Measurements from ENCODE around the gene HOXA9. TPM values are rescaled to one million over a fixed set of nuclear protein-coding genes. Genes with fewer than 3 reads are reported as not detected.

The HOXA9 gene
- 1.6 TPM for total RNA-seq (2013)
- 1 to 10 TPM in 2 of 3 donors, under 1 TPM in 1; 0.55 to 1.9 (median 1.2) TPM for polyA plus RNA-seq
- 1.5 and 1.7 TPM in 2 replicates for polyA minus RNA-seq
- total RNA-seq, result 0 to 5.5 (median 0.25) reads per million in 11 experiments

- Histone ChIP-seq H3K36me3 (replicated peaks in 1 of 2; ENCODE audit: control insufficient read depth in 1 of 2, insufficient read depth in 2 of 2, low read length in 2 of 2) (no peaks in the 10 kb centered on the region), H3K9ac (ENCODE audit: insufficient read depth, low read length, poor library complexity, severe bottlenecking) (peak within 1 kb of the TSS; percentile 33), H3K27me3 (ENCODE audit: control insufficient read depth in 2 of 2, insufficient read depth in 2 of 2, low read length in 2 of 2) (peaks cover 54 to 92% of the 10 kb centered on the region in 2 donors), H3K4me1 (ENCODE audit: control insufficient read depth in 1 of 2, insufficient read depth in 2 of 2, low read length in 2 of 2) (peaks cover 75 to 94% of the 10 kb centered on the region in 2 donors), H3K27ac (ENCODE audit: low read depth in 1 of 2, low read length in 2 of 2) (no peak within 1 kb of the TSS), H3K79me2 (ENCODE audit: insufficient read depth, low read length) (peaks cover 7% of the 10 kb centered on the region), H4K20me1 (ENCODE audit: insufficient read depth, low read length) (peaks cover 7% of the 10 kb centered on the region), H3K4me3 (replicated peaks in 1 of 3; ENCODE audit: low read depth in 2 of 3, low read length in 3 of 3) (peak within 1 kb of the TSS; percentile 17 to 74 (median 40)), H3K4me2 (replicated peaks; ENCODE audit: extremely low read depth, low read length, poor library complexity, severe bottlenecking) (peak within 1 kb of the TSS; percentile 69), H2AFZ (ENCODE audit: insufficient read depth, low read depth, low read length, poor library complexity, severe bottlenecking) (peak within 1 kb of the TSS; percentile 79), H3K9me3 (replicated peaks in 1 of 2; ENCODE audit: control insufficient read depth in 1 of 2, insufficient read depth in 1 of 2, low read length in 2 of 2) (peaks cover 18 to 34% of the 10 kb centered on the region in 2 donors)
- intact Hi-C loops (cut with micrococcal nuclease), result loop anchor here (5.0 to 10.0 kb wide), 3 partner anchors 37 to 1303 kb away; partner anchors contain the start of gene HOXA13 (in 1 of the 2)
- Mint-ChIP-seq H3K9me3 (peaks cover 5 to 53% (median 36%) of the 10 kb centered on the region in 7 donors), H3K27me3 (ENCODE audit: low read depth in 3 of 3) (peaks cover 83 to 93% (median 83%) of the 10 kb centered on the region in 3 donors), H3K36me3 (peaks cover 23 to 38% of the 10 kb centered on the region in 2 donors), H3K4me3 (peak within 1 kb of the TSS; percentile 72 to 95), H3K27ac (peak within 1 kb of the TSS in 3 of 7 donors; percentile 64 to 68 (median 68)), H3K4me1 (peaks cover 66% of the 10 kb centered on the region)
- no peak for TF ChIP-seq CTCF (IDR thresholded peaks at IDR 0.05)
- WGBS (ENCODE audit: insufficient coverage), result under 1% methylated on average over 60 of the region's 82 CpGs
- DNase-seq, result peak; percentile 88 to 94 (median 91)
These were observed at the start of gene HOXA9 for GRCh38 chr7:27165089-27165995. HOXA9 (minus strand) TSS chr7:27165537; CDS start chr7:27165457, 80 bp downstream.

DNA sequence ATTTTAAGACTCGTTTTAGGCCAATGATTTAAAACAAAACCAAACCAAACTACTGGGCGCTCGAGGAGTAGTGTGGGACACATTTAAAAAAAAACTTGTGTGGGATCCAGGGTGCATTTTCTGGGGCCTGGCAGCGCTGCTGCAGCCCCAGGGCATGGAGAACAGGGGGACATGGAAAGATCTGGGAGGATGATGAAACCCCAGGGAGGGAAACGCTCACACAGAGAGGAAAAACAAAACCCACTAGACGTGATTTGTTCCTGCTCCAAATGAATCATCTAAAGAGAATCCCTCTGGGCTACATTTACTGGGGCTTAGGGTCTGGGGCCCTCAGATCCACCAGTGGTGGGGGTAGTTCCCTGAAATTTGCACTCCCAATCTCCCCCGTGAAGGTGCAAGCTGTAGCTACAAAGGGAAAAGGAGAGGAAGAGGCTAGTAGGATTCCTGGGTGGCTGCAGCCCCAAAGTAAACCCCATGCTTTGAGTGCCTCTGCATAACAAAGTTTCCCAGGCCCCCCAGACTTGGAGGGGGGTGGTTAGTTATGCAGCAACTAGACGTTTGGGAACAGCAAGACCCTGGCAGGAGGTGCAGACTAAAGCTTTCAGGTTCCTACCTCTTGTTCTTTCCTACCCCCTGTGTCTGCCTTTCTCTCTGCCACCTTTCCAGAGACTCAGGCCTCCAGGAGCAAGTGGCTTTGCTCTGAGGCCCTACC is 49.1 kb upstream of the HOXA9 start:
- H3K4me1 Mint-ChIP-seq, result peaks cover 14% of the 10 kb centered on the region

More for the DNA sequence above, 49.1 kb upstream of the HOXA9 start:
- no peaks in the 10 kb centered on the region for H4K20me1 ChIP-seq (ENCODE audit: insufficient read depth, low read length)
- no peaks in the 10 kb centered on the region for H3K36me3 ChIP-seq (replicated peaks in 1 of 2; ENCODE audit: control insufficient read depth in 1 of 2, insufficient read depth in 2 of 2, low read length in 2 of 2)
- no peak overlapping the region for H3K4me3 ChIP-seq (replicated peaks in 1 of 3; ENCODE audit: low read depth in 2 of 3, low read length in 3 of 3)
- peaks cover 3 to 4% of the 10 kb centered on the region in 2 donors for H3K36me3 Mint-ChIP-seq
- WGBS (ENCODE audit: insufficient coverage), result no CpG with 5 or more reads among the region's 8 CpGs
- no peak for DNase-seq
- H3K27me3 Mint-ChIP-seq (ENCODE audit: low read depth in 3 of 3), result peaks cover 94 to 98% (median 96%) of the 10 kb centered on the region in 3 donors
- H3K27ac ChIP-seq (ENCODE audit: low read depth in 1 of 2, low read length in 2 of 2), result no peak overlapping the region
- H3K79me2 ChIP-seq (ENCODE audit: insufficient read depth, low read length), result no peaks in the 10 kb centered on the region
- no peak overlapping the region for H3K27ac Mint-ChIP-seq
- intact Hi-C loops (cut with micrococcal nuclease), result loop anchor here in 1 of 2 donors (10.0 kb wide), 1 partner anchor 710 kb away; no protein-coding TSS in a partner anchor
- no peak overlapping the region for H3K9ac ChIP-seq (ENCODE audit: insufficient read depth, low read length, poor library complexity, severe bottlenecking)
- H3K4me1 ChIP-seq (ENCODE audit: control insufficient read depth in 1 of 2, insufficient read depth in 2 of 2, low read length in 2 of 2), result peaks cover 6 to 11% of the 10 kb centered on the region in 2 donors
- H3K9me3 Mint-ChIP-seq, result peaks cover 0 to 27% (median 4%) of the 10 kb centered on the region in 7 donors
- no peak overlapping the region for H2AFZ ChIP-seq (ENCODE audit: insufficient read depth, low read depth, low read length, poor library complexity, severe bottlenecking)
- no peak overlapping the region for H3K4me2 ChIP-seq (replicated peaks; ENCODE audit: extremely low read depth, low read length, poor library complexity, severe bottlenecking)
- no peak for TF ChIP-seq CTCF (IDR thresholded peaks at IDR 0.05)
- H3K27me3 ChIP-seq (ENCODE audit: control insufficient read depth in 2 of 2, insufficient read depth in 2 of 2, low read length in 2 of 2), result peaks cover 90 to 98% of the 10 kb centered on the region in 2 donors
- H3K9me3 ChIP-seq (replicated peaks in 1 of 2; ENCODE audit: control insufficient read depth in 1 of 2, insufficient read depth in 1 of 2, low read length in 2 of 2), result peaks cover 4 to 7% of the 10 kb centered on the region in 2 donors
- H3K4me3 Mint-ChIP-seq, result peak overlapping the region in 1 of 2 donors; percentile 84

All from CD14-positive monocyte (primary cell).